Fibroblast of pulmonary artery (primary cell): ENCODE results near the gene SPAG16.

Source experiments
- DNase-seq: peaks from one replicate; pipeline ENCODE4 v3.0.0-alpha.2; 2010; ENCODE audit warnings: low read depth
- H3K4me3 ChIP-seq: replicated peaks from 2 replicates; pipeline ENCODE4 v1.5.1; 2011; ENCODE audit warnings: low read depth, mild to moderate bottlenecking, control low read depth, low read length, moderate library complexity
- TF ChIP-seq, protein P1 (sequence below): IDR thresholded peaks from 2 replicates; pipeline ENCODE4 v1.5.1; 2011; ENCODE audit warnings: mild to moderate bottlenecking, control low read depth, low read length, inconsistent platforms; ENCODE audit errors: missing control alignments

Gene SPAG16

DNA sequence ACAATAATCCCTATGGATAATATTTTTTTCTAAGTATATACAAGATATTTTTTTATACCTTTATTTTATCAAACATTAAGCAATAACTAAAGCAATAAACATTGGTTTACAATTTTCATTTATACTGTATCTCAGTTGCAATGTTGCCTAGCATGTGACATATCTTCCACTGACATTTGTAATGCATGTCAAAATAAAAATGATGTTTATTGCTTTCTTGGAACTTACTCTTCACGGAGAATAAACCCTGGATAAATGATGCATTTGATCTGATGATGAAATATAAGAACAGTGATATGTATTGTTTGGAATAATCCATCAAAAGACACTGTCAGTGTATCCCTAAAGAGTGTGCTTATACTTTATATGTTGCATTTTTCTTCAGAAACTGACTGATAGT is 135.7 kb downstream of the SPAG16 start:
- H3K4me3 ChIP-seq: no peak overlapping the region
- TF ChIP-seq, protein P1, sequence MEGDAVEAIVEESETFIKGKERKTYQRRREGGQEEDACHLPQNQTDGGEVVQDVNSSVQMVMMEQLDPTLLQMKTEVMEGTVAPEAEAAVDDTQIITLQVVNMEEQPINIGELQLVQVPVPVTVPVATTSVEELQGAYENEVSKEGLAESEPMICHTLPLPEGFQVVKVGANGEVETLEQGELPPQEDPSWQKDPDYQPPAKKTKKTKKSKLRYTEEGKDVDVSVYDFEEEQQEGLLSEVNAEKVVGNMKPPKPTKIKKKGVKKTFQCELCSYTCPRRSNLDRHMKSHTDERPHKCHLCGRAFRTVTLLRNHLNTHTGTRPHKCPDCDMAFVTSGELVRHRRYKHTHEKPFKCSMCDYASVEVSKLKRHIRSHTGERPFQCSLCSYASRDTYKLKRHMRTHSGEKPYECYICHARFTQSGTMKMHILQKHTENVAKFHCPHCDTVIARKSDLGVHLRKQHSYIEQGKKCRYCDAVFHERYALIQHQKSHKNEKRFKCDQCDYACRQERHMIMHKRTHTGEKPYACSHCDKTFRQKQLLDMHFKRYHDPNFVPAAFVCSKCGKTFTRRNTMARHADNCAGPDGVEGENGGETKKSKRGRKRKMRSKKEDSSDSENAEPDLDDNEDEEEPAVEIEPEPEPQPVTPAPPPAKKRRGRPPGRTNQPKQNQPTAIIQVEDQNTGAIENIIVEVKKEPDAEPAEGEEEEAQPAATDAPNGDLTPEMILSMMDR: no peak
- DNase-seq: no peak

DNA sequence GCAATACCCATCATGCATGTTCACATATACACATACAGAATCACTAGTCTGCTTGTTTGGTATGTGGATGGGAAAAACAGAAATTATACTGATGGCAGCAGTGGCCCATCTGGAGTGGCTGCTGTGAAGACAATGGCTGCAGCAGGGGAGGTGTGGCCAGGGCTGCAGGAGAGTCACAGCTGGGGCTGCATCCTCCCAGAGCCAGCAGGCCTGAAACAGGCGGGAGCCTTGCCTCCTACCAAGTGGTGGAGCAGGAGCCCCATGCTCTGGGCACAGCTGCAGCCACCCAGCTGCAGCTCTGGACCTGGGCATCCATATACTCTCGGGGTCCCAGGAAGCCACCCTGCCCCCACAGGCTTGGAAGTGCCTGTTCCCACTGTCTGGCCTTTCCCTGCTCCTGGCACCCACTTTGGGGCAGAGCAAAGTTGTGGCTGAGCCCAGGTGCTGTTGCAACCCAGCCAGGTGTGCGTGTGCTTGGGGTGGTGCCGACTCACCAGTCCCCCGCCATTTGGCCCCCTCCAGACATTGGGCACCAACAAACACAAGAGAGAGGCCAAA is 136.6 kb downstream of the SPAG16 start:
- TF ChIP-seq, protein P1: no peak
- DNase-seq: no peak
- no peak overlapping the region for H3K4me3 ChIP-seq

DNA sequence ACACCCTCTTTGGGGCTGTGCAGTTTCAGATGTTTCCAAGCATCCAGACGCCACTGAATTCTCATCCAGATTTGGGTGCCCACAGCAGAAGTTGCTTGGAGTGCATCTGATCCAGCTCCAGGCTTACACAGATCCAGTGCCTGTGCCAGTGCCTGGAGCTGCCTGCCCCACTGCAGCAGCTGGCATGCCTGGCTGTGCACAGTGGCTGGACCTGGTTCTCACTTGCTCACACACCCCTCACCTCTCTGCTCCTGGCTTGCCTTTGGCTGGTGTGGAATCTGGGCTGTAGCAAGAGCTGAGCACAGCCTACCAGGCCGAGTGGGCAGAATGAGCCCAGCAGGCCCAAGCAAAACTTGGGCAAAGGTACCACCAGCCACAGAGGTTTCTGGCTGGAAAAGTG is 137.9 kb downstream of the SPAG16 start:
- no peak overlapping the region for H3K4me3 ChIP-seq
- TF ChIP-seq, protein P1: no peak
- DNase-seq: no peak

GRCh38 chr2:213425618-213426017 is 141.4 kb downstream of the SPAG16 start:
- TF ChIP-seq, protein P1: no peak
- H3K4me3 ChIP-seq: no peak overlapping the region
- DNase-seq: no peak

- DNase-seq: no peak
- TF ChIP-seq, protein P1: no peak
- H3K4me3 ChIP-seq: no peak overlapping the region
Observed at GRCh38 chr2:213429516-213429915, 145.3 kb downstream of the SPAG16 start.

DNA sequence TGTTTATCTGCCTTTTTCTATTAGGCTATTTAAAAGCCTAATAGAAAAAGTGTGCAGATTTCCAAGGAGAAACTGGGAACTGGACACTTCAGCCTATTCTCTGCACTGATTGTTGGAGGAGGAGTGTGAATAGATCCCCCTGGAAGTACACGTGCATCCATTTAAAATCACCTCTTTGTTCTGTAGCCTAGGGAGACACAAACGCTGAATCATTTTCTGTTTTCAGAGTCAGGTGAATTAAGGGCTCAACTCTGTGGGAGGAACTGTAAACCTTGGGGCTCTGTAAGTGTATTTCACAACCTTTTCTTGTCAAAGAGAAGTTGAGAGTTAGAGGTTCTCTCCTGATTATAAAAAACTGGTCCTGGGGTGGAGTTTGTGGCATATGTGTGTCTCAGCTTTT is 159.7 kb downstream of the SPAG16 start:
- no peak overlapping the region for H3K4me3 ChIP-seq
- no peak for DNase-seq
- TF ChIP-seq, protein P1: no peak

DNA sequence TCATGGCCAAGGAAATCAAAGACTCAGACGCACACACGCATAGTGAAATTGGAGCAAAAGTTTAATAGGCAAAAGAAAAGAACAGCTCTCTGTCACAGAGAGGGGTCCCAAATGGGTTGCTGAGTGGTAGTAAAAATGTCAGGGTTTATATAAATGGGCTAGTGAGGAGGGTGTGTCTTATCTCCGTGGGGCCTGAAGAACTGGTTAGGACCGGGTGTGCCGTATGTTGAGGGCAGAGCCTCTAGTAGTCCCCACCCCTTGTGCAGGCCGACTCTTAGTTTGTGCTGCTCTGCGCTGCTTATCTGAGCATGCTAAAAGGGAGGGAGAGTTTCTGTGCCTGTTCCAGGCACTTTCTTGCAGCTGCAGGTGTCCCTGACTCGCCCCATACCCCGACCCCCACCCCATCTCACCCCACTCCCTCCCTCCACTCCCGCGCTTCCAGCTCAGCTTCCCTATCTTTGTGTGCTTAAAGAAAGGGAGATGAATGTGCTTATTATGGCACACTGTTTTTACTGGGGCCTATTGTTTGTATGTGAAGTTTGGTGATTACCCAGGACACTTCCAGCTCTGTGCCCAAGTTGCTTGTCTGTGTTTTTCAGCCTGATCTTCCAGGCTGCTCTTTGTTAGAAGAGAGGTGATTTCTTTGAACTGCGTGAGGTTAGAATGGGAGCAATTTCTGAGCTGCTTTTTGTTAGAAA is 167.4 kb downstream of the SPAG16 start:
- no peak for DNase-seq
- TF ChIP-seq, protein P1: no peak
- H3K4me3 ChIP-seq: no peak overlapping the region
